GM19025 (cell line): Measurements from ENCODE around the gene TXNDC17.
"Not testable (repeated sequence)": the region's sequence is repeated elsewhere in the genome, so short reads cannot be mapped to it uniquely, and the experiment has no call there.

Experiments
- ATAC-seq: cut with Tn5 transposase; IDR thresholded peaks from one replicate; pipeline ENCODE4 v1.9.1; 2021; ENCODE audit warnings: mild to moderate bottlenecking, low read depth, moderate library complexity; ENCODE audit not compliant: unreplicated experiment

The TXNDC17 gene

GRCh38 chr17:6636616-6637457, 4.0 kb upstream of the TXNDC17 start:
- ATAC-seq, result no peak

- ATAC-seq, result no peak
Measured at GRCh38 chr17:6637458-6637840, 3.4 kb upstream of the TXNDC17 start.

- no peak for ATAC-seq
Measured at GRCh38 chr17:6638046-6638908, 2.6 kb upstream of the TXNDC17 start.

GRCh38 chr17:6639014-6639585, 1.8 kb upstream of the TXNDC17 start:
- no peak for ATAC-seq

- ATAC-seq, result no peak
Measured at GRCh38 chr17:6639586-6640535, 999 bp upstream of the TXNDC17 start.

- no peak for ATAC-seq
Measured at GRCh38 chr17:6641247-6641863, 495 bp downstream of the TXNDC17 start.

GRCh38 chr17:6642592-6642991, 1.7 kb downstream of the TXNDC17 start:
- ATAC-seq, result no peak

- no peak for ATAC-seq
Measured at GRCh38 chr17:6643451-6644125, 2.7 kb downstream of the TXNDC17 start.

GRCh38 chr17:6648181-6648580, 7.3 kb downstream of the TXNDC17 start:
- ATAC-seq, result no peak

- peak; percentile 88 for ATAC-seq
Measured at GRCh38 chr17:6651354-6651918, 10.6 kb downstream of the TXNDC17 start, which contains the start of the genes C17orf100 and MED31. TSS of gene C17orf100 (plus strand) at chr17:6651762. CDS start at chr17:6651914, 152 bp downstream. TSS of gene MED31 (minus strand) at chr17:6651605. CDS start at chr17:6651528, 77 bp downstream.

GRCh38 chr17:6651919-6652452, 11.1 kb downstream of the TXNDC17 start:
- ATAC-seq, result no peak

- ATAC-seq, result no peak
Measured at GRCh38 chr17:6654841-6655731, 14.2 kb downstream of the TXNDC17 start.

- not testable (repeated sequence) for ATAC-seq
Measured at GRCh38 chr17:6655732-6656361, 15.0 kb downstream of the TXNDC17 start.

GRCh38 chr17:6656797-6657632, 16.2 kb downstream of the TXNDC17 start:
- ATAC-seq, result not testable (repeated sequence)

- ATAC-seq, result no peak
Measured at GRCh38 chr17:6657633-6658287, 16.9 kb downstream of the TXNDC17 start.
